Nephron progenitor cell (in vitro differentiated cells): ENCODE results near the gene IL5RA.

Experiments
- DNase-seq: peaks from one replicate; pipeline ENCODE4 v3.0.0; 2021
- H3K27ac Mint-ChIP-seq: 2 replicates; pipeline ENCODE4 v1.8.0; 2021; ENCODE audit warnings: mild to moderate bottlenecking, moderate library complexity, mixed read lengths
- H3K27me3 Mint-ChIP-seq: 2 replicates; pipeline ENCODE4 v1.8.0; 2021; ENCODE audit warnings: mild to moderate bottlenecking, low read depth, mixed read lengths; ENCODE audit not compliant: poor library complexity
- H3K36me3 Mint-ChIP-seq: 2 replicates; pipeline ENCODE4 v1.8.0; 2021; ENCODE audit warnings: low read depth, mixed read lengths
- H3K4me1 Mint-ChIP-seq: 2 replicates; pipeline ENCODE4 v1.8.0; 2021; ENCODE audit warnings: mixed read lengths
- H3K4me3 Mint-ChIP-seq: 2 replicates; pipeline ENCODE4 v1.8.0; 2021; ENCODE audit warnings: mild to moderate bottlenecking, moderate library complexity, mixed read lengths
- H3K9me3 Mint-ChIP-seq: 2 replicates; pipeline ENCODE4 v1.8.0; 2021; ENCODE audit warnings: mild to moderate bottlenecking, moderate library complexity, mixed read lengths
- TF ChIP-seq, protein P1 (sequence below): fragments of 200-600 bp; sonication (generic); IDR thresholded peaks from 2 replicates; pipeline ENCODE4 v1.5.0; 2021; ENCODE audit warnings: antibody characterized with exemption

The IL5RA gene

DNA sequence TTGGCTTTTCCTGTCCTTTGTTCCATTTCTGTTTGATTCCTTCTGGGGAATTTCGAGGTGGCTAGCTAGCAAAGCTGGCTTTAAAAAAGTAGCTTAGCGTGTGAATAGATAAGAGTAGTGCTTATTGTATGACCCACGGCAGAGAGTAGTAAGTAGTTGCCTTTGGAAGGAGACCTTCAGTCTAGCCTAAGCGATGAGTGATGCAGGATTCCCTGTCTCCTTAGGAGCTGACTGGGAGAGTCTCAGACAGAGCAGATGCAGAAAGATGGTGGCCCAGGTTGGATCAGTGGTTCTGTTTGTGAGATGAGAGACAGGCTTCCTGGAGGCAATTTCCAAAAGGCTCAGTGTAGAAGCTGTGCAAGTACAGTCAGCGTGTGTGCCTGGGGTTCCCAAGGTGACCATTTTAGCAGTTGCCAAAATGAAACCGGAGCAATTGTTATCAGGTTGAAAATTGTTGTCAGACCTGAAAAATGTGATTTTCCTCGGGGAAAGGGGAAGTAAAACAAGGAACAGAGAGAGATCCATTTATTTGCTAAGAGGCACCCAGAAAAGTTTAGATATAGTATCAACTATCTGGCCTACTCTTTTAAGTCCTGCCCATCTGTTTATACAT, 681 bp upstream of the IL5RA start:
- H3K4me1 Mint-ChIP-seq = peaks cover 19% of the 10 kb centered on the region
- no peaks in the 10 kb centered on the region for H3K36me3 Mint-ChIP-seq
- H3K27ac Mint-ChIP-seq = peak overlapping the region; percentile 64
- no peaks in the 10 kb centered on the region for H3K27me3 Mint-ChIP-seq
- DNase-seq = no peak
- H3K4me3 Mint-ChIP-seq = no peak overlapping the region
- TF ChIP-seq, protein P1, sequence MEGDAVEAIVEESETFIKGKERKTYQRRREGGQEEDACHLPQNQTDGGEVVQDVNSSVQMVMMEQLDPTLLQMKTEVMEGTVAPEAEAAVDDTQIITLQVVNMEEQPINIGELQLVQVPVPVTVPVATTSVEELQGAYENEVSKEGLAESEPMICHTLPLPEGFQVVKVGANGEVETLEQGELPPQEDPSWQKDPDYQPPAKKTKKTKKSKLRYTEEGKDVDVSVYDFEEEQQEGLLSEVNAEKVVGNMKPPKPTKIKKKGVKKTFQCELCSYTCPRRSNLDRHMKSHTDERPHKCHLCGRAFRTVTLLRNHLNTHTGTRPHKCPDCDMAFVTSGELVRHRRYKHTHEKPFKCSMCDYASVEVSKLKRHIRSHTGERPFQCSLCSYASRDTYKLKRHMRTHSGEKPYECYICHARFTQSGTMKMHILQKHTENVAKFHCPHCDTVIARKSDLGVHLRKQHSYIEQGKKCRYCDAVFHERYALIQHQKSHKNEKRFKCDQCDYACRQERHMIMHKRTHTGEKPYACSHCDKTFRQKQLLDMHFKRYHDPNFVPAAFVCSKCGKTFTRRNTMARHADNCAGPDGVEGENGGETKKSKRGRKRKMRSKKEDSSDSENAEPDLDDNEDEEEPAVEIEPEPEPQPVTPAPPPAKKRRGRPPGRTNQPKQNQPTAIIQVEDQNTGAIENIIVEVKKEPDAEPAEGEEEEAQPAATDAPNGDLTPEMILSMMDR = no peak
- peaks cover 3% of the 10 kb centered on the region for H3K9me3 Mint-ChIP-seq

DNA sequence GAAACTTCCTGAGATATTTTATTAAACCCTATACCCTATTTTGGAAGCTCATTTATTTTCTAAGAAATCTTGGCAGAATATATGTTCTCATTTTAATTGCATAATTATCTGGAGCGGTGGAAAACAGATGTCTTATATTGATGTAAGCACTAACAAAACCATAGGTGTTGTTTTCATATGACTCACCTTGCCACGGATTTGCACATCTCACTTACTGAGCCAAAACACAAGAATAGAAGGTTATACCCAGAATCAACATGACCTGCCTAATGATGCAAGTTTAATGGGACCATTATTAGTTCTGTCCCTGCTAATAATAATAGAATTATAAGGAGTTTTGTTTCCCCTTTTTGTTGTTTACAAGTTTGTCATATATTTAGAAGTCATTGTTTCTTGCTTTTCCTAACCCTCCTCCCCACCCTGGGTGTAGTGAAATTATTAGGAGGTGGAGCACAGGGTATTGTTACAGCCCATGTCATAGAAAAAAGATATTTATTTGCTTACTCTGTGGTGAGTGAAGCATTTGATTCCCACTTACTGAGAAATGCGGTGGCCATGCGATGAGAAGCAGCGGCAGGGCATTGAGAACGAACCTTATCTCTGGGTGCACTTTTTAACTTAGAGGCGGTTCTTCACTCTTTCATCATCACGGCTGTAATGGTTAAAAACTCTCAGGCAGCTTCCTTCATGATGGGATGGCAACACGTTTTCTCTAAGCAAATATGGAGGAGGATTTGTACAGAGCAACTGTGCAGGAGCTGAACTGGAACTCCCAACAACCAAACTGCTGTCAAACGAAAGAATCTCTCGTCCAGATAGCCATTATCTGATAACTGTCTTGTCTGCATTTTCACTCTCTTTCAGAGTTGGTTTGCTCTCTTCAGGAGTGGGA, 521 bp downstream of the IL5RA start:
- Mint-ChIP-seq H3K27me3 (no peaks in the 10 kb centered on the region), H3K4me3 (no peak overlapping the region), H3K27ac (peak overlapping the region; percentile 64), H3K9me3 (no peaks in the 10 kb centered on the region), H3K4me1 (peaks cover 19% of the 10 kb centered on the region), H3K36me3 (no peaks in the 10 kb centered on the region)
- DNase-seq = no peak
- TF ChIP-seq, protein P1 = no peak

DNA sequence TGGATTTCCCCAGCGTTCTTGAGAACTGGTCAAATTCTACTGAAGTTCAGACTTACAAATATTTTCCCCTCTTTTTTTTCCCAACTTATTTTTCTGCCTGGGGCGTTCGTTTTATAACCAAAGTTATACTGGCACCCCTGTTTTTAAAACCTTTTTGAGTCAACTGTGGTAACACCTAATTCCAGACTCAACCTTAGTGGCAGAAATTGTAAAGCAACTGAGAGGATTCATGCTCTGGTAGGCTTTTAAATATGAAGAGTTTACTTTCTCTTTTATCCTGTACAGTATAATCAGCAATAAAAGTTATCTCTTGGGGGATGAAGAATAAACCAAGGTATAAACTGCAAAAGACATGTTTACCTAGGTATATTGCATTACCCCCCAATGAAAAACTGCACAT, 2.3 kb downstream of the IL5RA start:
- TF ChIP-seq, protein P1 = no peak
- Mint-ChIP-seq H3K27ac (no peak overlapping the region), H3K4me1 (peaks cover 19% of the 10 kb centered on the region), H3K36me3 (no peaks in the 10 kb centered on the region), H3K4me3 (no peak overlapping the region), H3K27me3 (no peaks in the 10 kb centered on the region), H3K9me3 (no peaks in the 10 kb centered on the region)
- DNase-seq = no peak

DNA sequence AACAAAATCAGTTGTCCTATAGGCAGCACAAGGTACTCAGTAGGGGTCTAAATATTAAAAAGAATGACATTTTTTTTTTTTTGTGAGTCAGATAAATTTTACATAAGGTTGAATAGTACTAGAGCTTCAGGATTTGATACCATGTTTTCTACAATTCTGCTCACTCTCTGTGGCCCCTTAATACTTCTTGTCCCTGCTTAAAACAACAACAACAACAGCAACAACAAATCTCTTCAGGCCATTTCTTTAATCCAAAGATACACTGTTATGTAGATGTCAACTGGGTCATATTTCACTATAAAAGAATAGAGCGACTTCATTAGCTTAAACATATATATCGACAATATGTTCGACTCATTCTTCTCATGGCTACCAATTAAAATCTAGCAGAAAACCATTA, 3.0 kb downstream of the IL5RA start:
- H3K27ac Mint-ChIP-seq = no peak overlapping the region
- H3K4me3 Mint-ChIP-seq = no peak overlapping the region
- H3K4me1 Mint-ChIP-seq = peaks cover 19% of the 10 kb centered on the region
- DNase-seq = no peak
- no peaks in the 10 kb centered on the region for H3K36me3 Mint-ChIP-seq
- H3K9me3 Mint-ChIP-seq = no peaks in the 10 kb centered on the region
- no peaks in the 10 kb centered on the region for H3K27me3 Mint-ChIP-seq
- TF ChIP-seq, protein P1 = no peak

DNA sequence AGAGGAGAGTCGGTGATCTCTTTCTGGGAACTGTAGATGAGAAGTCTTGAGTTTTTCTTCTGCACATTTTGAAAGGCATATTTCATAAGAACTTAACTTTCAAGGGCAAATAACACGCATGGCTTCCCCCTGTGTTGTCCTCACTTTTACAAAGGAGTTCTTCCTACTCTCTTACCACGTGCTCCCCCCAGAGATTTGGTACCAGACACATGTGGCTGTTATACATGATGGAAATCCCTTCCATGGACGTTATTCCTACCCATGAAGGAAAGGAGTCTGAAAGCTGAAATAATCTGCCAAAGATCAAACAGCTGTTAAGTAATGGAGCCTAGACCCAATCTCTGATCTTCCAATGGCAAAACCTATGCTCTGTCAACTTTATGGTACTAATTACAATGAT, 4.4 kb downstream of the IL5RA start:
- TF ChIP-seq, protein P1 = no peak
- no peaks in the 10 kb centered on the region for H3K36me3 Mint-ChIP-seq
- H3K9me3 Mint-ChIP-seq = no peaks in the 10 kb centered on the region
- no peak overlapping the region for H3K4me3 Mint-ChIP-seq
- no peak overlapping the region for H3K27ac Mint-ChIP-seq
- peaks cover 17% of the 10 kb centered on the region for H3K4me1 Mint-ChIP-seq
- H3K27me3 Mint-ChIP-seq = no peaks in the 10 kb centered on the region
- no peak for DNase-seq
